Tibial artery (tissue), 4 donors: ENCODE results near the gene TNFRSF13B.
"Not testable (repeated sequence)": the region's sequence is repeated elsewhere in the genome, so short reads cannot be mapped to it uniquely, and the experiment has no call there.

Experiments
- DNase-seq, 2 donors: peaks; one replicate each; pipeline ENCODE4 v3.0.0-alpha.2; 2019
- H3K27ac ChIP-seq, 2 donors: fragments of 200-600 bp; sonication (generic) in 1 of 2; 1 replicate in 1 of 2; 2 replicates in 1 of 2; pipeline ENCODE4 v1.5.1; 2018 to 2019; ENCODE audit warnings: mild to moderate bottlenecking in 1 of 2
- H3K27me3 ChIP-seq, 2 donors: fragments of 200-600 bp; sonication (generic) in 1 of 2; one replicate each; pipeline versions ENCODE4 v1.5.1 to v1.6.0; 2016 to 2019
- H3K36me3 ChIP-seq, 3 donors: fragments of 200-600 bp; sonication (generic) in 2 of 3; one replicate each; pipeline ENCODE4 v1.5.1; 2016 to 2019; ENCODE audit warnings: mild to moderate bottlenecking in 2 of 3
- H3K4me1 ChIP-seq, 4 donors: fragments of 200-600 bp; sonication (generic) in 2 of 4; 1 replicate in 3 of 4; 2 replicates in 1 of 4; pipeline ENCODE4 v1.5.1; 2016 to 2019
- H3K4me3 ChIP-seq, 2 donors: fragments of 200-600 bp; sonication (generic) in 1 of 2; 1 replicate in 1 of 2; 2 replicates in 1 of 2; pipeline ENCODE4 v1.5.1; 2018 to 2019; ENCODE audit warnings: mild to moderate bottlenecking in 2 of 2
- H3K9me3 ChIP-seq, 3 donors: fragments of 200-600 bp; sonication (generic) in 1 of 3; one replicate each; pipeline ENCODE4 v1.5.1; 2016 to 2019
- CTCF ChIP-seq, 2 experiments: fragments of 200-600 bp in 1 of 2; fragments of 450-650 bp in 1 of 2; IDR thresholded peaks; one replicate each; pipeline ENCODE4 v1.5.1; 2017 to 2019; ENCODE audit warnings: antibody characterized with exemption in 2 of 2, mild to moderate bottlenecking in 1 of 2, moderate library complexity in 1 of 2
- intact Hi-C: fragments of 100-400 bp; cut with DNase I; formaldehyde crosslinking; loops from one replicate; pipeline ENCODE4 v1.15.0; 2023; ENCODE audit warnings: low total_unique reads

Gene TNFRSF13B

GRCh38 chr17:17018612-17019429 is 46.9 kb upstream of the TNFRSF13B start:
- Histone ChIP-seq H3K36me3 (no peaks in the 10 kb centered on the region), H3K27ac (no peak overlapping the region), H3K27me3 (no peaks in the 10 kb centered on the region), H3K9me3 (no peaks in the 10 kb centered on the region), H3K4me3 (no peak overlapping the region), H3K4me1 (peaks cover 0 to 31% (median 16%) of the 10 kb centered on the region in 4 donors)
- no peak for TF ChIP-seq CTCF (IDR thresholded peaks at IDR 0.05)
- no peak for DNase-seq
- intact Hi-C loops: no loop called here

- Histone ChIP-seq H3K4me1 (peaks cover 0 to 31% (median 16%) of the 10 kb centered on the region in 4 donors), H3K9me3 (no peaks in the 10 kb centered on the region), H3K27me3 (no peaks in the 10 kb centered on the region), H3K27ac (no peak overlapping the region), H3K4me3 (no peak overlapping the region), H3K36me3 (no peaks in the 10 kb centered on the region)
- intact Hi-C loops: no loop called here
- no peak for TF ChIP-seq CTCF (IDR thresholded peaks at IDR 0.05)
- DNase-seq: peak in 1 of 2 donors; percentile 57
Observed at GRCh38 chr17:17018021-17018441, 46.1 kb upstream of the TNFRSF13B start.

- no peak for TF ChIP-seq CTCF (IDR thresholded peaks at IDR 0.05)
- peaks cover 0 to 31% (median 16%) of the 10 kb centered on the region in 4 donors for H3K4me1 ChIP-seq
- peak in 1 of 2 donors; percentile 34 for DNase-seq
- no peaks in the 10 kb centered on the region for H3K36me3 ChIP-seq
- H3K4me3 ChIP-seq: no peak overlapping the region
- no peaks in the 10 kb centered on the region for H3K9me3 ChIP-seq
- no peak overlapping the region for H3K27ac ChIP-seq
- H3K27me3 ChIP-seq: no peaks in the 10 kb centered on the region
- intact Hi-C loops: no loop called here
Observed at GRCh38 chr17:17017343-17018014, 45.6 kb upstream of the TNFRSF13B start.

- peaks cover 0 to 24% (median 11%) of the 10 kb centered on the region in 4 donors for H3K4me1 ChIP-seq
- H3K9me3 ChIP-seq, intact Hi-C loops, H3K36me3 ChIP-seq, H3K4me3 ChIP-seq, H3K27me3 ChIP-seq, H3K27ac ChIP-seq: not testable (repeated sequence)
- DNase-seq: peak in 1 of 2 donors; percentile 25
Observed at GRCh38 chr17:17016199-17017197, 44.6 kb upstream of the TNFRSF13B start.

GRCh38 chr17:17015230-17015629 is 43.3 kb upstream of the TNFRSF13B start:
- Histone ChIP-seq H3K27me3 (no peaks in the 10 kb centered on the region), H3K9me3 (no peaks in the 10 kb centered on the region), H3K36me3 (no peaks in the 10 kb centered on the region), H3K4me1 (peaks cover 0 to 15% (median 0%) of the 10 kb centered on the region in 4 donors), H3K4me3 (no peak overlapping the region), H3K27ac (no peak overlapping the region)
- intact Hi-C loops: no loop called here
- TF ChIP-seq CTCF (IDR thresholded peaks at IDR 0.05): no peak
- no peak for DNase-seq

GRCh38 chr17:17014748-17015124 is 42.8 kb upstream of the TNFRSF13B start:
- H3K27ac ChIP-seq, intact Hi-C loops: not testable (repeated sequence)

GRCh38 chr17:17013828-17014747 is 42.2 kb upstream of the TNFRSF13B start:
- H3K27me3 ChIP-seq, H3K36me3 ChIP-seq, H3K27ac ChIP-seq, intact Hi-C loops, H3K9me3 ChIP-seq, H3K4me3 ChIP-seq: not testable (repeated sequence)
- peak in 1 of 2 donors; percentile 48 for DNase-seq
- H3K4me1 ChIP-seq: peaks cover 0 to 12% (median 6%) of the 10 kb centered on the region in 4 donors

More at GRCh38 chr17:17014748-17015124, 42.8 kb upstream of the TNFRSF13B start:
- H3K27me3 ChIP-seq, H3K9me3 ChIP-seq, H3K36me3 ChIP-seq, H3K4me3 ChIP-seq: not testable (repeated sequence)
- H3K4me1 ChIP-seq: peaks cover 0 to 14% (median 1%) of the 10 kb centered on the region in 4 donors
- peak in 1 of 2 donors; percentile 53 for DNase-seq
